Fibroblast of skin of left quadriceps (primary cell): ENCODE results near the gene RAB38.

ENCODE experiments used
- DNase-seq, 2 experiments: peaks; one replicate each; pipeline ENCODE4 v3.0.0-alpha.2; 2013; ENCODE audit warnings: low read depth in 2 of 2

The RAB38 gene

DNA sequence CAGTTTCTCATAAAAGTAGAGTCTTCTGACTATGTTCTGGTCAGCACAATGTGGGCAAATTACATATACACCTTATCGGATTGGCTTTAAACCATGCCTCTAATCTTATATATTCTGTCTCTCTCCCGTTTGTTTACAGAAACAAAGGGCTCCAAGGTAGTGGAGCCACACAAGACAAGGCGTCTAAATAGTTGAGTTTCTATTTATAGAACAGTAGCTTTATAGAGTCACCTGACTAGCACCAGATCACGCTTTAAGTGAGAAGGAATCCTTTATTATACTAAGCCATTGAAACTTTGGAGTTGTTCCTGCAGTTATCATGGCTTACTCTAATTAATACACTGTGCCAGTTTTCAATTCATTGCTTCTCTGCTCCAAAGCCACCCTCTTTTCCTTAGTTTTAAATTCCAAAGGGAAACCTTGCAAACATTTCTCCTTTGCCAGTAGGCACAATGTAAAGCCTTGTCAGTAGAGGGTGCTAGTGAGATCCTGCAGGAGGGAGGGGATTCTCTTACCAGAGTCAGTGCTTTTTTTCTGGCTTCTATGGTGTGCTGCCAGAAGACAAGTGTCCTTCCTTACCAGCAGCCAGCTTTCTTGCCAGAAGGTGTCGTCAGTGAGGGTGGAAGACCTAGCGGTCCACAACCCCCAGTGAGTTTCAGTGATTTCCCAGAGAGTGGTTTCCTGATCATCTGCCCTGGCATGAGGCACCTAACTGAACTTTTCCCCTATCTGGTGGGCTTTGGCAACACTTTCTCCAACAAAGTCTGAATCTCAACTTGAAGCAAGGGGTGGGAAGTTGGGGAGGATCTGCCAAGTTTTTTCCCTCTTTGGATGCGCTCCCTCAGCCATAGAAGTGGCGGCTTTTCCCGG is 71.7 kb downstream of the RAB38 start:
- peak in 1 of 2 experiments; percentile 20 for DNase-seq

DNA sequence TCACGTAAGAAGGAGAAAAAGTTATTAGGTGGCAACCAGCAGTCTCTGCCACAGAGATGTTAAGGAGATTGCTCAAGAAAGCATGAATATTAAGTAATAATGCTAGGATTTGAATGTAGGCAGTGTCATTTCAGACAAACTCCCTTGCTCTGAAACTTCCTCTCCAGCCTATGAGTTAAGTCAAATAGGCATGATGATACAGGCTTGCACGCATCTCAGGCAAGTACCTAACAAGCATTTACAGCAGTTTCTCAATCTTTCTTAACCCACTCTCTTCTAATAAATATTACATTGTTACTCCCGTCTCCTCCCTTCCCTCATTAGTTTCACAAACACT is 72.7 kb downstream of the RAB38 start:
- no peak for DNase-seq

DNA sequence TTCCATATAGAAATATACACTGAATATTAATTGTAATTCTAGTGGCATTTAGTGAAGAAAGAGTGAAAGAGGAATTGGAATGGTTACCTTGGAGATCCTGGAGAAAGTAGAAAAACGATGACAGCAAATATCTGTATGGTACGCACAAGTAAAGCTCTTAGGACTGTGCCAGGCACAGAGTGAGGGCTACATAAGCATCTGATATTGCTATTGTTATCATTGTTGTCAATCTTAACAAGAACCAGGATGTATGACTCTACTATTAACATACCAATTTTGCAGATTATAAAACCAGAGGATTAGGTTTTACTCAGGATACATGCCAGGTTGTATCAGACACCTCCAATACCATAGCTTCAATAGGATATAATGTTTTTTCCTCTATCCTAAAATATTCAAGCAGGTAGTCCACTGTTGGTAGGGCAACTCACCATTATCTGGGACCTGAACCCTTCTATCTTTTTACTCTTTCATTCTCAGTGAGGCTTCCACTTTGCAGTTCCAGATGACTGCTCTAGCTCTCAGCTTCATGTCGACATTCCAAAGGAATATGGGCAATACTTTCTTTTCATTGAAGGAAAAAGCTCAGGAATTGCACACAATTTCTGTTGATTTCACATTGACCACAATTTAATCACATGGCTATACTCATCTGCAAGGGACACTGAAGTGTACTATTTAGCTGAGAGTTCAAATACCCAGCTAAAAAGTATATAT is 73.2 kb downstream of the RAB38 start:
- DNase-seq, result no peak

DNA sequence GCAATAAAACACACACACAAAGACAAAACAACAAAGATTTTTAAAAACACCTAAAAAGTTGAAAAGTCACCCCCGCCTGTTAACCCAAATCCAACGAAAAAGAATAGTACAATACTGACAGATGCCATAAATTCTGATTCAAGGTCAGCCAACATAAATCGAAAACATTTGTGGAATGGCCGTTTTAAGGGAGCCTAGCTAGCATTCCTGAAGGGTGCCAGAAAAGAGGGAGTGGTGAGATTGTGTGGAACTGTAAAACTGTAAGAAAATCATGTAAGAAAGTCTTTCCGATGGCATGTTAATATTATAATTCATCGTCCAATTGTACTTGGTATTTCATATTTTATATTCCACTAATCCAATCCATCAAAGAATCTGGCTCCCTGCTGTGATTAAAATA is 75.1 kb downstream of the RAB38 start:
- DNase-seq, result no peak

DNA sequence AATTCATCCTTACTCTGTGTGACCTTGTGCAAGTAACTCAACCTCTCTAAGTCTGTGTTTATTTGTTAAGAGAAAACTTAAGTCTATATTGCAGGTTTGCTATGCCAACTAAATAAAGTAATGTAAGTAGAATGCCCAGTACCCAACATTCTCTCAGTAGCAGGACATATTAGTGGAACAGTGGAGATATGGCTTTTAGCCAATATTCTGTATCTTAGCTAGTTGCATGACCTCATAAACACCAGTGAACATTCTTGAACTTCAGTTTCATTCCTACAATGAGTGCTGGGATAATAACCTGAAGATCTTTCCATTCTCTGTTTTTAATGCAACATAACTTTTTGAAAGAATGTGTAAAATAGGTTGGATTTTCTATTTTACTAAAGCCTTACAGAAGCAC is 77.0 kb downstream of the RAB38 start:
- DNase-seq, result no peak

DNA sequence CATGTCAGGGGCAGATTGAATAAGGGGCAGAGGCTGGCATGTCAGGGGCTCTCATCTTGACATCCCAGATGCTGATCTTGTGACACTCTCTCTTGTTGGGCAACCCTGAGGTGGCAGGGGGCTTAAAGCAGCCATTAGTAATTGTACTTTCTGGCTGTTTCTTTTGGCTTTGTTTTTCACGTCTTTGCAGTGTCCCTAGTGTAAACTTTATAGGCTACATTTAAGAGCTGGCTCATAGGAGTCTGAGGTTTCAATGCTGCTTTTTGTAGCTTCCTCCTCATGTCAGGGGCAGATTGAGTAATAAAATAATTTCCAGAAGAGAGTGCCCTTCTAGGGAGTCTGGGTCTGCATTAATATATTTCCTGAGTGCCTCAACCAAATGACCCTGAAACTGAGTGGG is 86.1 kb downstream of the RAB38 start:
- DNase-seq, result no peak

DNA sequence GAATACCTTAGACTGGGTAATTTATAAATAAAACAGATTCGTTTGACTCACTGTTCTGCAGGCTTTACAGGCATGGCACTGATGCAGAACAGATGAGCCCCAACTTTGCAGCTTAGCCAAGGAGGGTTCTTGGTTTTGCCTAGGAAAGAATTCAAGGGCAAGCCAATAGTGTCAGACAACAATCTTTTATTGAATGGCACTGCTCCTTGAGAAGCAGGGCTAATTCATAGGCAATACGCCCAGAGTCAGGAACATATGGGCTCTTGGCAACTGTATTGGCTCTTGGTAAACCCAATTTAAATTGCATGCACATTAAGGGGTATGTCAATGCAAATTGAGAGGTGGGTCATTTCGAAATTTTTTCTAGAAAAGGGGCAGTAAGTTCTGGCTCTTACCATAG is 87.9 kb downstream of the RAB38 start:
- no peak for DNase-seq

DNA sequence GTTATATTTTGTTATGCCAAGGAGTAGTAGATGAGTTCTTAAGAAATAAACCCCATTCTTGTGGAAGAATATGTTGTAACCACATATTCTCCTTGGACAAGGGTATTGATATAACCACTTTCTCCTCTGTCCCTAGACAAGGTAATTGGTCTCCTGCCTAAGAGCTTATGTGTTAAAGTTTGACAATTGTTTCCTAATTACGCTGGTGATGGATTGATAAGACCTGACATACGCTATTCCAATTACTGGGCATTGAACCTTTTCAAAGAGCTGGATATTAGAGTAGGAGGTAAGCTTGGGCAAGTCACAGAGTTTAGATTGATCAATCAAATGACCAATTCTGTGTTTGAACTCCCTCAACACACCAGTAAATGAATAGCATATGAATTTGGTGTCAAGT is 88.9 kb downstream of the RAB38 start:
- DNase-seq, result no peak

DNA sequence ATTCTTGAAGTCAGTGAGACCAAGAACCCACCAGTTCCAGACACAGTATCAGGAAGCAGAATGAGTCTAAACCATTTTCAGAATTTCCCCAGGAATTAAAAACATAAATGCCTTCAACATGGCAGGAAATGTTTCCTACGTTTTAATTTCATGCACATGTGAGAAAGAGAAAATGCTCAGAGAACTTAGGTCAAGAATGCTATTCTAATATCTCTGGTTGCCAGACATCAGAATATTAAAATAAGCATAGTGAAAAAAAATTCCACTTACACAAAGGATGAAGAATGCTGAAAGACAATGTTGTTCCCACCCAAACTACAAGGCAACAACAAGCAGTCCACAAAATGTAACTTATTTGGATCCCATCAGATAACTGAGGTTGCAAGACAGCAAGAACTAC is 104.8 kb downstream of the RAB38 start:
- DNase-seq, result no peak

DNA sequence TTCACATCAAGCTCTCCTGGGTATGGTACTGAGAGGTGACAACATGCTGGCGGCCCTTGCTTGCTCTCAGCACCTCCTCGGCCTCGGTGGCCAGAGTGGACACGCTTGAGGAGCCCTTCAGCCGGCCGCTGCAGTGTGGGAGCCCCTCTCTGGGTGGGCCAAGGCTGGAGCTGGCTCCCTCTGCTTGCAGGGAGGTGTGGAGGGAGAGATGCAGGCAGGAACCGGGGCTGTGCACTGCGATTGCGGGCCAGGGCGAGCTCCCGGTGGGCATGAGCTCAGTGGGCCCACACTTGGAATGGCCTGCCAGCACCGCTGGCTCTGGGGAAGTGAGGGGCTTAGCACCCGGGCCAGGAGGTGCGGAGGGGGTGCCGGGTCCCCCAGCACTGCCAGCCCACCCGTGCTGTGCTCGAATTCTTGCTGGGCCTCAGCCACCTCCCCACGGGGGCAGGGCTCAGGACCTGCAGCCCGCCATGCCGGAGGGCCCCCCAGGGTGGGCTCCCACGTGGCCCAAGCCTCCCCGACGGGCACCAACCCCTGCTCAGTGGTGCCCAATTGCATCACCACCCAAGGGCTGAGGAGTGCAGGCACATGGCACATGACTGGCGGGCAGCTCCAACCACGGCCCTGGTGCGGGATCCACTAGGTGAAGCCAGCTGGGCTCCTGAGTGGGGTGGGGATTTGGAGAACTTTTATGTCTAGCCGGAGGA is 106.2 kb downstream of the RAB38 start:
- DNase-seq, result no peak

DNA sequence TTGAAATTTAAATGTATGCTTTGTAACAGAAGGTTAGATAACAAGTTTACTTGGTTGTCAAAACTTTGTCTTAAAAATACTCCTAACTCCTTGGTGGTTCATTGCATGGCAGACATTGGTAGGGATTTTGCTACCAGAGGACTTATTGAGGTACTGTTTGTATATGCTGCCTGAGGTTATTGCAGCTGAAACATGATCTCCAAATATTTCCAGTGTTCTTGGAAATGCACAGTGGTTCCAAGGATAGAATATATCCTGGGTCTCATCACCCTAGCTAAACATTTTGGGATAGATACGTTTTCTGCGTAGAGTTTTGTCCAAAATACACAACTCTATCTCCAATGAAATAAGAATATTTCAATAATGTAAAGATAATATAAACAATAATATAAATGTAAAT is 109.2 kb downstream of the RAB38 start:
- no peak for DNase-seq

DNA sequence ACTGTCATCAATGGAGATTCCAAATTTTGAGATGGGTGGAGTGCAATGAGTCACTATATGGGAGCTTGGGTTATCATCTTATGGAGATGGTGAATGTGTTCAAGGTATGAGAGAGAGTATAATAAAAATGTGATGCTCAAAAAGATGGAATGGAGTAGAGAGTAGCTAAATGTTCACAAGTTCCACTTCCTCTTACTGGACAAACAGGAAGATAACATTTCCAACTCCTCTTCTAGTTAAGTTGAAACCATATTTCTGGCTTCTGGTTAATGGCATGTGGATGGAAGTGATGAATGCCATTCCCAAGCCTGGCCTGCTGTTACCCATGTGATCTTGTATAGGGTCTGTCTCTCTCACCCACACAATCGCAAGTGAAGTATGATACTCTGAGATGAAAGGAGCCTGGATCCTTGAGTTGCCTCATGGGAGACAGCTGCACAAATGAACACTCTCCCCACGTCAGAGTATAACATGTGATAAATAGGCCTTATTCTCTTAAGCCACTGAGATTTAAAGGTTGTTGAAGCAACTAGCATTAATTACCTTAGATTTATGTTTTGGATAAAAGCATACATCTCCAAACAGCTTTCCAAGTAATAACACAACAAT is 111.0 kb downstream of the RAB38 start:
- no peak for DNase-seq
